ENCODE results near the gene RBMXL3. TPM values are rescaled to one million over a fixed set of nuclear protein-coding genes. Genes with fewer than 3 reads are reported as not detected.
"Not testable (repeated sequence)": the region's sequence is repeated elsewhere in the genome, so short reads cannot be mapped to it uniquely, and the experiment has no call there.

The RBMXL3 gene
- total RNA-seq, 1 experiment from 2014 or later, result not detected

GRCh38 chrX:115204040-115204439 is 14.8 kb downstream of the RBMXL3 start:
- Mint-ChIP-seq H3K4me1 (peaks cover 3 to 4% of the 10 kb centered on the region in 2 experiments; a peak in 2 of 4 replicates), H3K36me3 (ENCODE audit: insufficient read depth in 1 of 3, low read depth in 3 of 3) (peaks cover 31 to 49% (median 38%) of the 10 kb centered on the region in 3 experiments), H3K4me3 (no peak overlapping the region), H3K27me3 (ENCODE audit: low read depth) (no peaks in the 10 kb centered on the region; the same call in 1 of the 2 replicates), H3K9me3 (peaks cover 37 to 55% of the 10 kb centered on the region in 2 experiments), H3K27ac (no peak overlapping the region)
- H2AFZ ChIP-seq (ENCODE audit: low read length), result no peak overlapping the region
- H3K18ac ChIP-seq (ENCODE audit: insufficient read length, low read depth, low read length), result no peak overlapping the region
- no peaks in the 10 kb centered on the region for H3K4me1 ChIP-seq (ENCODE audit: insufficient read depth, low read length)
- H3K4ac ChIP-seq (ENCODE audit: low read depth, low read length), result no peak overlapping the region
- DNase-seq, result no peak
- H3K56ac ChIP-seq (ENCODE audit: insufficient read length, low read depth, low read length), result no peak overlapping the region
- no peak overlapping the region for H4K8ac ChIP-seq (replicated peaks; ENCODE audit: insufficient read length, low read depth, low read length)
- H3K79me2 ChIP-seq (ENCODE audit: insufficient read depth, low read length), result no peaks in the 10 kb centered on the region
- no peaks in the 10 kb centered on the region for H3K27me3 ChIP-seq (ENCODE audit: insufficient read depth, low read length)
- no peak overlapping the region for H3T11ph ChIP-seq (ENCODE audit: low read length)
- H4K20me1 ChIP-seq (ENCODE audit: control insufficient read depth, insufficient read depth, insufficient read length), result no peaks in the 10 kb centered on the region
- H3K23ac ChIP-seq (ENCODE audit: insufficient read length, low read depth, low read length), result no peak overlapping the region
- no peak overlapping the region for H3K4me2 ChIP-seq (ENCODE audit: insufficient read depth, insufficient read length, low read length)
- no peak overlapping the region for H4K91ac ChIP-seq (ENCODE audit: insufficient read length, low read depth, low read length)
- no peaks in the 10 kb centered on the region for H3K79me1 ChIP-seq (ENCODE audit: insufficient read depth, low read depth, low read length, poor library complexity, severe bottlenecking)
- peaks cover 16% of the 10 kb centered on the region for H3K9me3 ChIP-seq (ENCODE audit: control insufficient read depth, low read depth, low read length)
- H3K27ac ChIP-seq (ENCODE audit: insufficient read length, low read depth, low read length), result no peak overlapping the region
- H2AK5ac ChIP-seq (ENCODE audit: insufficient read length, low read length), result no peak overlapping the region
- no peak overlapping the region for H3K9ac ChIP-seq (ENCODE audit: extremely low read depth, insufficient read length, low read length)
- no peak overlapping the region for H4K5ac ChIP-seq (ENCODE audit: insufficient read length, low read depth, low read length)
- WGBS (ENCODE audit: extremely low coverage, insufficient read length, low lambda C conversion rate), result no CpG with 5 or more reads among the region's 1 CpG
- no peak overlapping the region for H2BK15ac ChIP-seq (ENCODE audit: low read depth, low read length)
- TF ChIP-seq CTCF (conservative IDR thresholded peaks at IDR 0.05), result no peak
- no peak overlapping the region for H2BK12ac ChIP-seq (ENCODE audit: insufficient read length, low read depth, low read length)
- H2BK20ac ChIP-seq (ENCODE audit: low read depth, low read length, poor library complexity, severe bottlenecking), result no peak overlapping the region
- no peak overlapping the region for H2BK120ac ChIP-seq (ENCODE audit: low read depth, low read length, poor library complexity, severe bottlenecking)
- no peak overlapping the region for H3K14ac ChIP-seq (ENCODE audit: insufficient read depth, low read length)
- H3K23me2 ChIP-seq (ENCODE audit: insufficient read length, low read depth, low read length, poor library complexity, severe bottlenecking), result no peaks in the 10 kb centered on the region
- no peak overlapping the region for H2BK5ac ChIP-seq (ENCODE audit: insufficient read length, low read length)

GRCh38 chrX:115209547-115209946 is 20.3 kb downstream of the RBMXL3 start:
- not testable (repeated sequence) for H3K18ac ChIP-seq (ENCODE audit: insufficient read length, low read depth, low read length); H3T11ph ChIP-seq (ENCODE audit: low read length); H3K27me3 ChIP-seq (ENCODE audit: insufficient read depth, low read length); H3K27me3 Mint-ChIP-seq (ENCODE audit: low read depth); H3K4me3 Mint-ChIP-seq; H3K4me1 Mint-ChIP-seq; H2AFZ ChIP-seq (ENCODE audit: low read length); H3K23ac ChIP-seq (ENCODE audit: insufficient read length, low read depth, low read length); H3K56ac ChIP-seq (ENCODE audit: insufficient read length, low read depth, low read length); H3K9ac ChIP-seq (ENCODE audit: extremely low read depth, insufficient read length, low read length); H3K23me2 ChIP-seq (ENCODE audit: insufficient read length, low read depth, low read length, poor library complexity, severe bottlenecking); H2BK5ac ChIP-seq (ENCODE audit: insufficient read length, low read length); H3K4me2 ChIP-seq (ENCODE audit: insufficient read depth, insufficient read length, low read length); DNase-seq; H3K27ac ChIP-seq (ENCODE audit: insufficient read length, low read depth, low read length); H4K20me1 ChIP-seq (ENCODE audit: control insufficient read depth, insufficient read depth, insufficient read length); H2BK120ac ChIP-seq (ENCODE audit: low read depth, low read length, poor library complexity, severe bottlenecking); H2BK12ac ChIP-seq (ENCODE audit: insufficient read length, low read depth, low read length); H3K14ac ChIP-seq (ENCODE audit: insufficient read depth, low read length); H4K5ac ChIP-seq (ENCODE audit: insufficient read length, low read depth, low read length); H3K79me1 ChIP-seq (ENCODE audit: insufficient read depth, low read depth, low read length, poor library complexity, severe bottlenecking); H2BK15ac ChIP-seq (ENCODE audit: low read depth, low read length); H2AK5ac ChIP-seq (ENCODE audit: insufficient read length, low read length); H4K91ac ChIP-seq (ENCODE audit: insufficient read length, low read depth, low read length); H4K8ac ChIP-seq (replicated peaks; ENCODE audit: insufficient read length, low read depth, low read length); H2BK20ac ChIP-seq (ENCODE audit: low read depth, low read length, poor library complexity, severe bottlenecking); H3K4ac ChIP-seq (ENCODE audit: low read depth, low read length); H3K79me2 ChIP-seq (ENCODE audit: insufficient read depth, low read length); H3K9me3 ChIP-seq (ENCODE audit: control insufficient read depth, low read depth, low read length); H3K4me1 ChIP-seq (ENCODE audit: insufficient read depth, low read length)
- H3K27ac Mint-ChIP-seq, result peak overlapping the region in 1 of 3 experiments; percentile 72; a peak in 1 of 7 replicates
- peaks cover 36 to 47% (median 38%) of the 10 kb centered on the region in 3 experiments for H3K36me3 Mint-ChIP-seq (ENCODE audit: insufficient read depth in 1 of 3, low read depth in 3 of 3)
- H3K9me3 Mint-ChIP-seq, result peaks cover 36 to 42% of the 10 kb centered on the region in 2 experiments
